Mammary epithelial cell (primary cell): ENCODE data around the gene ANKRD28.

ENCODE experiments used
- EZH2 ChIP-seq: IDR thresholded peaks from 2 replicates; pipeline ENCODE4 v1.6.1; 2012; ENCODE audit warnings: low read length, inconsistent platforms, borderline replicate concordance
- TF ChIP-seq, protein P1 (sequence below), 2 donors: IDR thresholded peaks in 1 of 2; conservative IDR thresholded peaks in 1 of 2; 2 replicates each; pipeline ENCODE4 v1.5.1; 2011 to 2012; ENCODE audit warnings: inconsistent platforms in 2 of 2, low read length in 2 of 2, mild to moderate bottlenecking in 2 of 2, control low read depth in 1 of 2, low read depth in 1 of 2; ENCODE audit not compliant: insufficient read depth in 1 of 2; ENCODE audit errors: extremely low read depth in 1 of 2

DNA sequence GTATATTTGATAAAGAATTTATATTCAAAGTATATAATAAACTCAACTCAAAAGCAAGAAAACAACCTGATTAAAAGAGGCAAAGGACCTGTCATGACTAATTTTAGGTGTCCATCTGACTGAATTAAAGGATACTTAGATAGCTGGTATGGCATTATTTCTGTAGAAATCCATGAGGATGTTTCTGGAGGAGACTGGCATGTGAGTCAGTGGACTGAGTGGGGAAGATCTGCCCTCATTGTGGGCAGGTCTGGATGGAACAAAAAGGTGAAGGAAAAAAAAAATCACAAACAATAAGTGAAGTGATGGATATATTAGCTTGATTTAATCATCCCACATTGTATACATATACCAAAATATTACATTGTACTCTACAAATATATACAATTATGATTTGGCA, 16.6 kb downstream of the ANKRD28 start:
- TF ChIP-seq, protein P1, sequence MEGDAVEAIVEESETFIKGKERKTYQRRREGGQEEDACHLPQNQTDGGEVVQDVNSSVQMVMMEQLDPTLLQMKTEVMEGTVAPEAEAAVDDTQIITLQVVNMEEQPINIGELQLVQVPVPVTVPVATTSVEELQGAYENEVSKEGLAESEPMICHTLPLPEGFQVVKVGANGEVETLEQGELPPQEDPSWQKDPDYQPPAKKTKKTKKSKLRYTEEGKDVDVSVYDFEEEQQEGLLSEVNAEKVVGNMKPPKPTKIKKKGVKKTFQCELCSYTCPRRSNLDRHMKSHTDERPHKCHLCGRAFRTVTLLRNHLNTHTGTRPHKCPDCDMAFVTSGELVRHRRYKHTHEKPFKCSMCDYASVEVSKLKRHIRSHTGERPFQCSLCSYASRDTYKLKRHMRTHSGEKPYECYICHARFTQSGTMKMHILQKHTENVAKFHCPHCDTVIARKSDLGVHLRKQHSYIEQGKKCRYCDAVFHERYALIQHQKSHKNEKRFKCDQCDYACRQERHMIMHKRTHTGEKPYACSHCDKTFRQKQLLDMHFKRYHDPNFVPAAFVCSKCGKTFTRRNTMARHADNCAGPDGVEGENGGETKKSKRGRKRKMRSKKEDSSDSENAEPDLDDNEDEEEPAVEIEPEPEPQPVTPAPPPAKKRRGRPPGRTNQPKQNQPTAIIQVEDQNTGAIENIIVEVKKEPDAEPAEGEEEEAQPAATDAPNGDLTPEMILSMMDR (conservative IDR thresholded peaks at IDR 0.05 in 1 of 2, IDR thresholded peaks at IDR 0.05 in 1 of 2; ENCODE audit: extremely low read depth in 1 of 2, insufficient read depth in 1 of 2, low read depth in 1 of 2, low read length in 2 of 2), result no peak
- no peak for TF ChIP-seq EZH2
